Measurements from ENCODE around the gene RIT1.
"Not testable (repeated sequence)": the region's sequence is repeated elsewhere in the genome, so short reads cannot be mapped to it uniquely, and the experiment has no call there.

RIT1 gene

DNA sequence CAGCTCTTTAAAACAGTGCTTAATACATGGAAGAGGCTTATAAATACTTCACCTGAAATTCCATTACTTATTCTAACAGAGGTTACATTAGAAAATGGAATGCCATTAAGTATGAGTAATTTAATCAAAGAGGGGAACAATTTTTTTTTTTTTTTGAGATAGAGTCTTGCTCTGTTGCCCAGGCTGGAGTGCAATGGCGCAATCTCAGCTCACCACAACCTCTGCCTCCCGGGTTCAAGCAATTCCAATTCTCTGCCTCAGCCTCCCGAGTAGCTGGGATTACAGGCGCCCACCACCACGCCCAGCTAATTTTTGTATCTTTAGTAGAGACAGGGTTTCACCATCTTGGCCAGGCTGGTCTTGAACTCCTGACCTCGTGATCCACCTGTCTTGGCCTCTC, 15.5 kb downstream of the RIT1 start:
- not testable (repeated sequence) for DNase-seq

DNA sequence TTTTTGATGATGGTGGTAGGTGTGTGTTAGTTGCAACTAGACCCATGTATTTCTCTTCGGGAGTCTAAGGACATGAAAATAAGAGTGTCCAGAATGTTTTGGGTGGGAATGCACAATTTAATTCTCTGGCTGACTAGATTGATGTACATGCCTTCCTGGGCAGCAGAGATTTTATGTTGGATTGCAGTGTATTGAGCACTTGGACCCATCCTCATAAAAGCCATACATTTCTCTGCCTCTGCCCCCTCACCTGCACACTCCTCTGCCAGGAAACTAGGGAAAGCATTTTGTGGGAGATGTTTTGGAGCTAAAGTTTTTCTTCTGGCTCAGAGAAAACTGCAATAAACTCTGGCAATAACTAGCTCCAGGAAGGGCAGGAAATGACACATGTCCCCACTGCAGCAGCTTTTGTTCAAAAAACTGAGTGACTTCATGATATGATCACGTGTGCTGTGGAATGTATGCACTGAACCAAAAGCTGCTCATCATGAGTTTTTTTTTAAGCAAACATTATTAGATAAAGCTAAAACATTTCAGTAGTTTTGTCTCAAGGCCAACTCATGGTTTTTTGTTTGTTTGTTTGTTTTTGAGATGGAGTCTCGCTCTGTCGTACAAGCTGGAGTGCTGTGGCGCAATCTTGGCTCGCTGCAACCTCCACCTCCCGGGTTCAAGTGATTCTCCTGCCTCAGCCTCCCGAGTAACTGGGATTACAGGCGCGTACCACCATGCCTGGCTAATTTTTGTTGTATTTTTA, 17.6 kb downstream of the RIT1 start:
- DNase-seq, result no peak

DNA sequence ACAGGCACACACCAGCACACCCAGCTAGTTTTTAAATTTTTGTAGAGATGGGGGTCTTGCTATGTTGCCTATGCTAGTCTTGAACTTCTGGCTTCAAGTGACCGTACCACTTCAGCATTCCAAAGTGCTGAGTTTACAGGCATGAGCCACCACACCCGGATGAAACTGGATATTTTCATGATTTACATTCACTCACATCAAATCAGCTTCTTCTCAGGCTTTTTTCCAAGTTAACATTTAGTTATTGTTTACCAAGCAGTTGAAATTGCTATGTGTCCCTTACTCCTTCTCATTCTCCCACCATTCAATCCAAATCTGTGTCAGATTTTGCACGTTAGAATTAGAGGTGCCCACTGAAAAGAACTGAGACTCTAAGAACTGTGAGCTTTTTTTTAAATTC, 18.4 kb downstream of the RIT1 start:
- DNase-seq, result no peak

DNA sequence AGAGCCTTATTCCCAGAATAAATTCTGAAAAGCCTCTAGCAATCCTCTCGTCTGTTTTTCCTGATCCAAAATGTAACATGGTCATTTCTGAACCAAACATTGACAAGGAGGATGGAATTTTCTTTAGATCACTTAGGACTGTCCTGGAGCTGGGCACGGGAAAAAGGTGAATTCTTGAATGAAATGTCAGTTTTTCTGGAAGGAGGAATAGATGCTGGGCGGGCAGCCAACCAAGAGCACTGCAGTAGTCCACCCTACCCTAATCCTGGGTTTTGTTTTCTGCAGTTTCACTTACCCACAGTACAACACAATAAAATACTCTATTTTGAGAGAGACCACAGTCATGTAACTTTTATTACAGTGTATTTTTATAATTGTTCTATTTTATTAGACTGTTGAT, 20.9 kb downstream of the RIT1 start:
- DNase-seq, result no peak

DNA sequence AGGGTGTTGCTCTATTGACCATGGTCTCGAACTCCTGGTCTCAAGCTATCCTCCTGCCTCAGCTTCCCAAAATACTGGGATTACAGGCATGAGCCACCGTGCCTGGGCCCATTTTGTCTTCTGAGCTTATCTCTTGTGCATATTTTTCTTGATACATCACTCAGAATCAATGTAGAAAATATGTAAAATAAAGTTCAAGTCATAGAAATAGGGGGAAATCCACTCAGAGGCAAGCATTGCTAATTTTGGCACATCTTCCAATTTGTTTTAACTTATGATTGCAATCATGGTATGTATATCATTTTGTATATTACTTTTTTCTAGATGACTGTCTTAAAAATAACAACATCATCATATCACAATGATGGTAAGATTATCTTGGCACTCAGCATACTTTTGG, 21.6 kb downstream of the RIT1 start:
- no peak for DNase-seq

DNA sequence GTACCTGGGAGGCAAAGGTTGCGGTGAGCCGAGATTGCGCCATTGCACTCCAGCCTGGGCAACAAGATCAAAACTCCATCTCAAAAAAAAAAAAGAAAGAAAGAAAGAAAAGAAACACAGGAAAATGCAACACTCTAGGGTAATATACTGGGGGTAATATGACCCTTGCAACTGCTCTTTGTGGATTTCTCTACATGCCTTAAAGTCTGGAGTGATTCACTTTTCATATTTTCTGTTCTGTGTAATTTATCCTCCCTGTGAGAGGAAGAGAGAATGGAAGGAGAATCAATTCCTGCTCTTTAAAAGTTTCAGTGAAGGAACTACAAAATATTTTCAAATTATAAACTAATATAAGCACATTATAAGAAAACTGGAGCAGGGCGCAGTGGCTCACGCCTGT, 22.7 kb downstream of the RIT1 start:
- DNase-seq, result no peak

GRCh38 chr1:155884982-155885381, 26.2 kb downstream of the RIT1 start:
- DNase-seq, result no peak

GRCh38 chr1:155884031-155884960, 26.9 kb downstream of the RIT1 start:
- no peak for DNase-seq

GRCh38 chr1:155882766-155883165, 28.4 kb downstream of the RIT1 start:
- DNase-seq, result no peak

- DNase-seq, result no peak
Measured at GRCh38 chr1:155882235-155882634, 28.9 kb downstream of the RIT1 start.

DNA sequence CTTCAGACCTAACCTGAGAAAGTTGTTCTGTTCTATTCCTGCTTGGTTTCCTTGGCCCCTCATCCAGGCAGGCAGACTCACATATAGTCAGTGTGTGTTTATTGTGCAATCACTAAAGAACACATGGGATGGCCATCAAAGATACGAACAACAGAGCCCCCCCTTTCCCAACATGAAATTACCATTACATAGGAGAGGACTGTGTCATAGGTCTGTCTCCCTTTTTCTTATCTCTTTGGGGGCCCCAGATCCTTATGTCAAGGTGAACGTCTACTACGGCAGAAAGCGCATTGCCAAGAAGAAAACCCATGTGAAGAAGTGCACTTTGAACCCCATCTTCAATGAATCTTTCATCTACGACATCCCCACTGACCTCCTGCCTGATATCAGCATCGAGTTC, 30.2 kb downstream of the RIT1 start:
- no peak for DNase-seq

GRCh38 chr1:155880251-155880650, 30.9 kb downstream of the RIT1 start:
- DNase-seq, result no peak

- no peak for DNase-seq
Measured at GRCh38 chr1:155877945-155878344, 33.2 kb downstream of the RIT1 start.

GRCh38 chr1:155873860-155874259, 37.3 kb downstream of the RIT1 start:
- DNase-seq, result peak in 5 of 58 donors; percentile 1 to 17 (median 5)

DNA sequence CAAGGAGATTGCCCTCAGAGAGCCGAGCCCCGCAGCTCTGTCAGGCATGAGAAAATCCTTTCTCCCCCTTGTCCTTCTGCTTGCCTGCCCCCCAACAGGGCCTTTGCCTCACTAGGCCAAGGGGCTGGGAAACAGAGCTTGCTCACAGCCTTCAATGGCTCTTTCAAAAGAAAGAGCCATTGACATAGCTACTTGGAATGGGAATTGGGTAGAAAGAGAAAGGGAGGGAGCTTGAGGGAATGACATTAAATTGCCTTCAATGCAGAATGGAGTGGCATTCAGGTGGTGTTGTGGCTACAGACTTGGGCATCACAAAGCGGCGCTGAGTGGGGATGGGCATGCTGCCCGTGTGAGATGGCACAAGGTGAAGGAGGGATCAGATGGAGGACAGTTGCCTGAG, 38.6 kb downstream of the RIT1 start:
- DNase-seq, result peak in 53 of 58 donors; percentile 16 to 90 (median 67)

DNA sequence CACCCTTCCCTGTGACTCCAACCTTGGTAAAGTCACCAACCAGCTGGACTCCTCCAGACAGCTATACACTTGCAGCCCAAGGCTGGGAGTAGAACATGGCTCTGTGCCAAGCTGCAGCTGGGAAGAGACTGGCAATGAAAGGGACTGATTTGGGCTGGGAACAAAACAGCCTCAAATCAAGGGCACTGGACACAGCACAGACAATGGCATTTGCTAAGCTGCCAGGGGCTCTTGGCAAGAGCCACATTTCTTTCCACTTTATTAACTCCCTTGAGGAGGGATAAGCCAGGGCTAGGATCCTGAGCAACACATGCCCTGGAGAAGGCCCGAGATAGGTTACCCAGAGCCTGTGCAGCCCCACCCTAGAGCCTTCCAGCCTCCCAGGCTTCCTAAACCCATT, 39.8 kb downstream of the RIT1 start:
- peak in 57 of 58 donors; percentile 25 to 96 (median 87) for DNase-seq

GRCh38 chr1:155867766-155868165, 43.4 kb downstream of the RIT1 start:
- DNase-seq, result no peak

- no peak for DNase-seq
Measured at GRCh38 chr1:155864393-155864792, 46.8 kb downstream of the RIT1 start.

DNA sequence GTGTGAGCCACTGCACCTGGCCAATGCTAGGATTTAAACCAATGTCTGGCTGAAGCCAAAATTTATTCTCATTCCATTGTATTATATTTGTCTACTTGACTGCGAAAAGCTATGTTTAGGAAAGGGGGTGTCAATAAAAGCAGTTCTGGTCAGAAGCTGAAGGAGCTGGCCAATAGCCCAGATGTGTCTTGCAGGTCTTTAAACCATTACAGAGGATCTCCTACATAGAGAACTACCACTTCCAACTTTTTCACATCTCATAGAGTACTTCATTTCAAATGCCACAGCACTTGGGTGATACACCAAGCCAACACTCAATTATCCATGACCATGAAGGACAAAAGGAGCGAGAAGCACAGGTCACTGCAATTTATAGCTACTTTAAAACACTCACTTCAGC, 49.3 kb downstream of the RIT1 start:
- no peak for DNase-seq

DNA sequence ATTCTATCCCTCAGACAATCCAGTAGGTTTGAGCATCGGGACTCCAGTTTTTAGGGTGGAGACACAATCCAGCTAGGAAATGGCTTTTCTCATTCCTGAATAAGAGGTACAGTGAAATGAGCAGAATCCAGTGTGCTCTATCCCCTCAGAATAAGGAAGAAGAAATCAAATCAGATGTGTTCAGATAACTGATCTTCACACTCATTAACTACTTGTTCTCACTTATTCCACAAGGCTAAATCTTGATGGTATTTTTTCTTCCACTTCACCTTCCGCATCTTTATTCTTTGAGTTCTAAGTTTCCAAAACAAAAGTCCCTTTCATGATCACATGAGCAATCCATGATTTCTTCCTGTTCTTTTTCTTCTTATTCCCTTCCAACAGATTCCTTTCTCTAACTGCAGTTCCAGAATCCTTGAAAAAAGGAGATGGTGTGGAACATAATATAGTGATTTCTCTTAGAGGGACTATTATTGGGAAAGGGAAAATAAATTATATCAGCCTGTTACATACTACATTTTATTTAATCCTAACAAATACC, 50.1 kb downstream of the RIT1 start:
- no peak for DNase-seq

- peak; percentile 42 to 98 (median 92) for DNase-seq
Measured at GRCh38 chr1:155859881-155860871, 51.0 kb downstream of the RIT1 start.
